HEK293T (cell line): Measurements from ENCODE around the gene FEV.

Experiments
- CTCF ChIA-PET: fragments of 350-600 bp; formaldehyde crosslinking; extraction: SDS; loops from one replicate; lab custom pipeline; 2021; ENCODE audit warnings: antibody characterized with exemption, inconsistent platforms; lab: Yijun Ruan, JAX
- POLR2A ChIA-PET: fragments of 350-600 bp; formaldehyde crosslinking; extraction: SDS; loops from one replicate; lab custom pipeline; 2020; ENCODE audit warnings: antibody characterized with exemption, inconsistent platforms; lab: Yijun Ruan, JAX
- DNase-seq: peaks from one replicate; pipeline ENCODE4 v3.0.0; 2012; ENCODE audit warnings: mixed read lengths; ENCODE audit errors: extremely low spot score
- ARNT ChIP-seq: fragments of 450-650 bp; IDR thresholded peaks from 2 replicates; pipeline ENCODE4 v1.6.1; 2017; ENCODE audit warnings: mild to moderate bottlenecking
- BHLHE40 ChIP-seq: fragments of 450-650 bp; IDR thresholded peaks from 2 replicates; pipeline ENCODE4 v1.6.1; 2016; ENCODE audit warnings: mild to moderate bottlenecking, moderate library complexity, borderline replicate concordance
- CTBP1 ChIP-seq: fragments of 450-650 bp; IDR thresholded peaks from 2 replicates; pipeline ENCODE4 v1.6.1; 2016; ENCODE audit warnings: borderline replicate concordance
- ELF4 ChIP-seq: fragments of 450-650 bp; IDR thresholded peaks from 2 replicates; pipeline ENCODE4 v1.6.1; 2017; ENCODE audit warnings: antibody characterized with exemption
- FOXA1 ChIP-seq: fragments of 450-650 bp; IDR thresholded peaks from 2 replicates; pipeline ENCODE4 v1.6.1; 2016; ENCODE audit warnings: mild to moderate bottlenecking
- FOXK2 ChIP-seq: fragments of 450-650 bp; IDR thresholded peaks from 2 replicates; pipeline ENCODE4 v1.6.1; 2016; ENCODE audit warnings: mild to moderate bottlenecking
- FOXM1 ChIP-seq: fragments of 450-650 bp; IDR thresholded peaks from 2 replicates; pipeline ENCODE4 v1.6.1; 2017; ENCODE audit warnings: mild to moderate bottlenecking, borderline replicate concordance
- HDGF ChIP-seq: fragments of 450-650 bp; IDR thresholded peaks from 2 replicates; pipeline ENCODE4 v1.6.1; 2017; ENCODE audit warnings: antibody characterized with exemption, borderline replicate concordance
- L3MBTL2 ChIP-seq: fragments of 450-650 bp; conservative IDR thresholded peaks from 2 replicates; pipeline ENCODE4 v1.6.1; 2016; ENCODE audit warnings: mild to moderate bottlenecking
- LEF1 ChIP-seq: fragments of 450-650 bp; IDR thresholded peaks from 2 replicates; pipeline ENCODE4 v1.6.1; 2017; ENCODE audit warnings: mild to moderate bottlenecking, borderline replicate concordance
- NFRKB ChIP-seq: fragments of 450-650 bp; IDR thresholded peaks from 2 replicates; pipeline ENCODE4 v1.6.1; 2016; ENCODE audit warnings: mild to moderate bottlenecking, moderate library complexity
- PKNOX1 ChIP-seq: fragments of 450-650 bp; IDR thresholded peaks from 2 replicates; pipeline ENCODE4 v1.6.1; 2016
- SP1 ChIP-seq: fragments of 450-650 bp; IDR thresholded peaks from 2 replicates; pipeline ENCODE4 v1.6.1; 2017
- SUZ12 ChIP-seq: fragments of 450-650 bp; IDR thresholded peaks from 2 replicates; pipeline ENCODE4 v1.6.1; 2016; ENCODE audit warnings: mild to moderate bottlenecking
- TARDBP ChIP-seq: fragments of 450-650 bp; IDR thresholded peaks from 2 replicates; pipeline ENCODE4 v1.6.1; 2016
- ZNF384 ChIP-seq: fragments of 450-650 bp; IDR thresholded peaks from 2 replicates; pipeline ENCODE4 v1.6.1; 2016

FEV gene

GRCh38 chr2:218995561-218995960, 10.6 kb upstream of the FEV start:
- no peak for TF ChIP-seq FOXK2
- no peak for TF ChIP-seq HDGF
- TF ChIP-seq ARNT = no peak
- no peak for TF ChIP-seq CTBP1
- no peak for TF ChIP-seq FOXA1
- CTCF ChIA-PET = interaction anchor here (0.7 to 3.1 kb wide), 6 partner anchors 15 to 159 kb away, joined by 3 to 21 read pairs (median 4); no protein-coding TSS in a partner anchor
- POLR2A ChIA-PET = no interaction called here
- no peak for DNase-seq

GRCh38 chr2:218993345-218994315, 8.6 kb upstream of the FEV start, which contains the start of gene CRYBA2:
TSS of gene CRYBA2 (minus strand) at chr2:218993422. CDS start at chr2:218993176, 246 bp downstream.
- TF ChIP-seq FOXA1 = no peak
- TF ChIP-seq L3MBTL2 = peak; percentile 68
- no peak for TF ChIP-seq SP1
- TF ChIP-seq PKNOX1 = no peak
- TF ChIP-seq LEF1 = no peak
- ChIA-PET POLR2A (no interaction called here), CTCF (interaction anchor here (0.8 to 3.1 kb wide), 5 partner anchors 9 to 162 kb away, joined by 3 to 21 read pairs (median 5); no protein-coding TSS in a partner anchor)
- DNase-seq = no peak

- DNase-seq = no peak
- POLR2A ChIA-PET = no interaction called here
- TF ChIP-seq ZNF384 (no peak), SUZ12 (no peak), L3MBTL2 (no peak), ARNT (no peak), CTBP1 (no peak), ELF4 (no peak), FOXM1 (no peak), HDGF (no peak), TARDBP (no peak), SP1 (no peak), PKNOX1 (no peak), NFRKB (no peak), FOXA1 (no peak), FOXK2 (no peak), LEF1 (no peak), BHLHE40 (no peak)
- CTCF ChIA-PET = no interaction called here
Observed at GRCh38 chr2:218992703-218993344, 7.8 kb upstream of the FEV start.

- CTCF ChIA-PET = no interaction called here
- POLR2A ChIA-PET = no interaction called here
- no peak for TF ChIP-seq FOXM1
- no peak for TF ChIP-seq SP1
- TF ChIP-seq ARNT = no peak
- no peak for TF ChIP-seq ZNF384
- no peak for TF ChIP-seq BHLHE40
- TF ChIP-seq ELF4 = no peak
- no peak for TF ChIP-seq SUZ12
- no peak for TF ChIP-seq FOXA1
- no peak for DNase-seq
Observed at GRCh38 chr2:218992196-218992595, 7.2 kb upstream of the FEV start.

GRCh38 chr2:218991674-218992168, 6.7 kb upstream of the FEV start:
- POLR2A ChIA-PET = no interaction called here
- CTCF ChIA-PET = no interaction called here
- DNase-seq = no peak
- TF ChIP-seq ZNF384 = no peak
- TF ChIP-seq LEF1 = no peak
- no peak for TF ChIP-seq CTBP1
- TF ChIP-seq SUZ12 = no peak
- no peak for TF ChIP-seq NFRKB
- TF ChIP-seq ELF4 = no peak
- no peak for TF ChIP-seq BHLHE40
- TF ChIP-seq ARNT = no peak
- TF ChIP-seq FOXM1 = no peak
- TF ChIP-seq PKNOX1 = no peak
- no peak for TF ChIP-seq L3MBTL2
- TF ChIP-seq HDGF = no peak

GRCh38 chr2:218990612-218991011, 5.6 kb upstream of the FEV start:
- ChIA-PET CTCF (interaction anchor here (2.7 kb wide), 1 partner anchor 10 kb away, joined by 16 read pairs; no protein-coding TSS in a partner anchor), POLR2A (no interaction called here)
- DNase-seq = no peak
- no peak for TF ChIP-seq BHLHE40
- TF ChIP-seq ARNT = no peak
- TF ChIP-seq ZNF384 = no peak
- no peak for TF ChIP-seq CTBP1
- no peak for TF ChIP-seq PKNOX1
- TF ChIP-seq FOXA1 = no peak
- no peak for TF ChIP-seq NFRKB
- no peak for TF ChIP-seq SP1
- no peak for TF ChIP-seq FOXM1
- no peak for TF ChIP-seq SUZ12
- no peak for TF ChIP-seq HDGF
- no peak for TF ChIP-seq FOXK2
- no peak for TF ChIP-seq TARDBP
- TF ChIP-seq L3MBTL2 = no peak
- TF ChIP-seq LEF1 = no peak
- TF ChIP-seq ELF4 = no peak
